MCF 10A (cell line): ENCODE results near the gene ACTR1A. TPM values are rescaled to one million over a fixed set of nuclear protein-coding genes. Genes with fewer than 3 reads are reported as not detected.

ENCODE experiments used
- BruUV-seq: library from RNA; stranded (reverse); fragments of 400-500 nt; replicated peaks from 2 replicates; lab custom pipeline; 2021; lab: Mats Ljungman, UMichigan
- CTCF ChIA-PET: fragments of 300-600 bp; sonication (Branson Sonifier 250); formaldehyde crosslinking; extraction: SDS; loops from one replicate; lab custom pipeline; 2021; ENCODE audit warnings: antibody characterized with exemption, inconsistent platforms; lab: Yijun Ruan, JAX
- POLR2A ChIA-PET: fragments of 300-600, 350-650 bp; sonication (Branson Sonifier 250); formaldehyde crosslinking; extraction: SDS; loops from one replicate; lab custom pipeline; 2020; ENCODE audit warnings: antibody characterized with exemption, inconsistent platforms; lab: Yijun Ruan, JAX
- DNase-seq: peaks from one replicate; pipeline ENCODE4 v3.0.0-alpha.2; 2018; ENCODE audit not compliant: unreplicated experiment
- H3K27ac Mint-ChIP-seq: one replicate; pipeline ENCODE4 v1.8.0; 2022; ENCODE audit warnings: mild to moderate bottlenecking, low read depth, mixed read lengths; ENCODE audit not compliant: unreplicated experiment
- H3K27me3 Mint-ChIP-seq: one replicate; pipeline ENCODE4 v1.8.0; 2022; ENCODE audit warnings: mixed read lengths; ENCODE audit not compliant: insufficient read depth, unreplicated experiment
- H3K36me3 Mint-ChIP-seq: one replicate; pipeline ENCODE4 v1.8.0; 2022; ENCODE audit warnings: mild to moderate bottlenecking, moderate library complexity, mixed read lengths; ENCODE audit not compliant: insufficient read depth, unreplicated experiment
- H3K4me1 Mint-ChIP-seq: one replicate; pipeline ENCODE4 v1.8.0; 2022; ENCODE audit warnings: mixed read lengths; ENCODE audit not compliant: insufficient read depth, unreplicated experiment
- H3K4me3 Mint-ChIP-seq: one replicate; pipeline ENCODE4 v1.8.0; 2022; ENCODE audit warnings: mild to moderate bottlenecking, moderate library complexity, mixed read lengths; ENCODE audit not compliant: unreplicated experiment
- H3K9me3 Mint-ChIP-seq: one replicate; pipeline ENCODE4 v1.8.0; 2022; ENCODE audit warnings: mixed read lengths; ENCODE audit not compliant: unreplicated experiment
- CTCF ChIP-seq: fragments of 200-600 bp; IDR thresholded peaks from one replicate; pipeline ENCODE4 v1.8.0; 2022; ENCODE audit warnings: antibody characterized with exemption, mild to moderate bottlenecking; ENCODE audit not compliant: unreplicated experiment
- intact Hi-C: fragments of 100-400 bp; cut with micrococcal nuclease; formaldehyde crosslinking; loops from 2 replicates; pipeline ENCODE4 v1.14.1; 2022
- total RNA-seq: library from RNA; stranded (reverse); gene quantifications from 2 replicates; pipeline ENCODE4 v1.2.3, GENCODE V29; 2022

ACTR1A gene
- total RNA-seq, 1 experiment from 2014 or later = 60.1 TPM

GRCh38 chr10:102511583-102512274 is 9.2 kb upstream of the ACTR1A start:
- no TSS peak for BruUV-seq
- ChIA-PET POLR2A (interaction anchor here (1.2 kb wide), 1 partner anchor 60 kb away, joined by 3 read pairs; the partner anchor contains the start of gene C10orf95), CTCF (interaction anchor here (1.3 kb wide), 1 partner anchor 72 kb away, joined by 7 read pairs; no protein-coding TSS in a partner anchor)

GRCh38 chr10:102509387-102509786 is 6.9 kb upstream of the ACTR1A start:
- Mint-ChIP-seq H3K27ac (no peak overlapping the region), H3K4me3 (no peak overlapping the region), H3K27me3 (no peaks in the 10 kb centered on the region), H3K4me1 (peaks cover 7% of the 10 kb centered on the region), H3K36me3 (peaks cover 28% of the 10 kb centered on the region), H3K9me3 (no peaks in the 10 kb centered on the region)
- intact Hi-C loops = no loop called here
- DNase-seq = peak; percentile 47
- CTCF ChIA-PET = interaction anchor here (1.2 to 8.1 kb wide), 3 partner anchors 73 to 87 kb away, joined by 4 to 69 read pairs (median 11); no protein-coding TSS in a partner anchor
- BruUV-seq = no TSS peak
- no peak for TF ChIP-seq CTCF
- POLR2A ChIA-PET = no interaction called here

More at GRCh38 chr10:102511583-102512274, 9.2 kb upstream of the ACTR1A start:
- H3K27ac Mint-ChIP-seq = no peak overlapping the region
- H3K9me3 Mint-ChIP-seq = no peaks in the 10 kb centered on the region
- TF ChIP-seq CTCF = no peak
- no peaks in the 10 kb centered on the region for H3K27me3 Mint-ChIP-seq
- no peak overlapping the region for H3K4me3 Mint-ChIP-seq
- intact Hi-C loops = no loop called here
- no peak for DNase-seq
- no peaks in the 10 kb centered on the region for H3K4me1 Mint-ChIP-seq
- H3K36me3 Mint-ChIP-seq = peaks cover 41% of the 10 kb centered on the region

GRCh38 chr10:102508506-102508905 is 6.0 kb upstream of the ACTR1A start:
- POLR2A ChIA-PET = no interaction called here
- BruUV-seq = no TSS peak
- no peak for TF ChIP-seq CTCF
- H3K9me3 Mint-ChIP-seq = no peaks in the 10 kb centered on the region
- H3K27me3 Mint-ChIP-seq = no peaks in the 10 kb centered on the region
- H3K36me3 Mint-ChIP-seq = peaks cover 24% of the 10 kb centered on the region
- CTCF ChIA-PET = interaction anchor here (2.7 to 8.1 kb wide), 2 partner anchors 74 to 88 kb away, joined by 11 to 69 read pairs; no protein-coding TSS in a partner anchor
- intact Hi-C loops = no loop called here
- H3K4me1 Mint-ChIP-seq = peaks cover 7% of the 10 kb centered on the region
- H3K4me3 Mint-ChIP-seq = no peak overlapping the region
- no peak overlapping the region for H3K27ac Mint-ChIP-seq
- DNase-seq = no peak

- no peak overlapping the region for H3K4me3 Mint-ChIP-seq
- peaks cover 14% of the 10 kb centered on the region for H3K36me3 Mint-ChIP-seq
- TF ChIP-seq CTCF = no peak
- no peaks in the 10 kb centered on the region for H3K27me3 Mint-ChIP-seq
- peaks cover 7% of the 10 kb centered on the region for H3K4me1 Mint-ChIP-seq
- H3K9me3 Mint-ChIP-seq = no peaks in the 10 kb centered on the region
- ChIA-PET CTCF (interaction anchor here (0.6 to 8.1 kb wide), 4 partner anchors 75 to 399 kb away, joined by 5 to 69 read pairs (median 8); no protein-coding TSS in a partner anchor), POLR2A (no interaction called here)
- intact Hi-C loops = no loop called here
- no TSS peak for BruUV-seq
- no peak overlapping the region for H3K27ac Mint-ChIP-seq
- DNase-seq = no peak
Measured at GRCh38 chr10:102507521-102507920, 5.0 kb upstream of the ACTR1A start.
